Mesenchymal stem cell (in vitro differentiated cells and primary cell): ENCODE results near the gene PDE3B.
A peak's percentile ranks its signal among the peaks of the same experiment; 100 is the strongest.
"Not testable (repeated sequence)": the region's sequence is repeated elsewhere in the genome, so short reads cannot be mapped to it uniquely, and the experiment has no call there.

Experiments
- DNase-seq: peaks from one replicate; pipeline ENCODE4 v3.0.0-alpha.2; 2013
- H2AFZ ChIP-seq: one replicate; pipeline ENCODE4 v1.6.1; 2013; ENCODE audit warnings: low read depth, mild to moderate bottlenecking, control low read depth, inconsistent platforms, low read length, moderate library complexity
- H2AK5ac ChIP-seq: 2 replicates; pipeline ENCODE4 v1.6.1; 2013; ENCODE audit warnings: low read length, moderate library complexity, mild to moderate bottlenecking, inconsistent platforms; ENCODE audit not compliant: severe bottlenecking
- H2BK120ac ChIP-seq: one replicate; pipeline ENCODE4 v1.6.1; 2013; ENCODE audit warnings: low read depth, mild to moderate bottlenecking, inconsistent platforms, low read length, moderate library complexity
- H2BK12ac ChIP-seq, 2 experiments: one replicate each; pipeline ENCODE4 v1.6.1; 2013; ENCODE audit warnings: inconsistent platforms in 2 of 2, low read length in 2 of 2, mild to moderate bottlenecking in 2 of 2, moderate library complexity in 2 of 2, control low read depth in 1 of 2
- H2BK15ac ChIP-seq: one replicate; pipeline ENCODE4 v1.6.1; 2013; ENCODE audit warnings: mild to moderate bottlenecking, low read depth, inconsistent platforms; ENCODE audit not compliant: poor library complexity, severe bottlenecking
- H2BK5ac ChIP-seq: 2 replicates; pipeline ENCODE4 v1.6.1; 2013; ENCODE audit warnings: low read depth, mild to moderate bottlenecking, low read length, control low read depth, inconsistent platforms; ENCODE audit not compliant: poor library complexity, severe bottlenecking
- H3K14ac ChIP-seq, 2 experiments: one replicate each; pipeline ENCODE4 v1.6.1; 2013; ENCODE audit warnings: inconsistent platforms in 2 of 2, low read length in 2 of 2, control low read depth in 1 of 2, mild to moderate bottlenecking in 1 of 2, moderate library complexity in 1 of 2
- H3K18ac ChIP-seq, 2 experiments: one replicate each; pipeline ENCODE4 v1.6.1; 2013; ENCODE audit warnings: inconsistent platforms in 2 of 2, low read length in 2 of 2, control low read depth in 1 of 2, low read depth in 1 of 2, mild to moderate bottlenecking in 1 of 2
- H3K23ac ChIP-seq, 2 experiments: one replicate each; pipeline ENCODE4 v1.6.1; 2013; ENCODE audit warnings: inconsistent platforms in 2 of 2, low read length in 2 of 2, mild to moderate bottlenecking in 2 of 2, moderate library complexity in 2 of 2, control low read depth in 1 of 2
- H3K27ac ChIP-seq: 2 replicates; pipeline ENCODE4 v1.5.1; 2013; ENCODE audit warnings: mild to moderate bottlenecking, moderate library complexity, low read length, control low read depth, inconsistent platforms; ENCODE audit not compliant: poor library complexity, severe bottlenecking
- H3K27me3 ChIP-seq, 2 experiments: 2 replicates each; pipeline versions ENCODE4 v1.6.1 to v1.7.0; 2013; ENCODE audit warnings: low read length in 2 of 2, mild to moderate bottlenecking in 2 of 2, moderate library complexity in 2 of 2, control low read depth in 1 of 2, inconsistent platforms in 1 of 2; ENCODE audit not compliant: control insufficient read depth in 1 of 2, insufficient read depth in 1 of 2
- H3K36me3 ChIP-seq, 2 experiments: 2 replicates each; pipeline versions ENCODE4 v1.6.1 to v1.7.0; 2013; ENCODE audit warnings: low read length in 2 of 2, control low read depth in 1 of 2, inconsistent platforms in 1 of 2, low read depth in 1 of 2, mild to moderate bottlenecking in 1 of 2; ENCODE audit not compliant: insufficient read depth in 2 of 2, control insufficient read depth in 1 of 2
- H3K4ac ChIP-seq, 2 experiments: one replicate each; pipeline ENCODE4 v1.6.1; 2013; ENCODE audit warnings: inconsistent platforms in 2 of 2, low read length in 2 of 2, mild to moderate bottlenecking in 2 of 2, moderate library complexity in 2 of 2, control low read depth in 1 of 2, low read depth in 1 of 2
- H3K4me1 ChIP-seq: 2 replicates; pipeline ENCODE4 v1.6.1; 2013; ENCODE audit warnings: low read depth, low read length, control low read depth; ENCODE audit not compliant: control insufficient read depth, insufficient read depth
- H3K4me2 ChIP-seq: 2 replicates; pipeline ENCODE4 v1.6.1; 2013; ENCODE audit warnings: low read length, mild to moderate bottlenecking, inconsistent platforms; ENCODE audit not compliant: poor library complexity, severe bottlenecking
- H3K4me3 ChIP-seq, 2 experiments: 2 replicates each; pipeline versions ENCODE4 v1.5.1 to v1.7.0; 2013; ENCODE audit warnings: low read length in 2 of 2, mild to moderate bottlenecking in 2 of 2, control low read depth in 1 of 2, low read depth in 1 of 2; ENCODE audit not compliant: insufficient read depth in 1 of 2
- H3K79me1 ChIP-seq: replicated peaks from 2 replicates; pipeline ENCODE4 v1.6.1; 2013; ENCODE audit warnings: mild to moderate bottlenecking, control low read depth, low read length, inconsistent platforms; ENCODE audit not compliant: poor library complexity, severe bottlenecking
- H3K9ac ChIP-seq: 2 replicates; pipeline ENCODE4 v1.7.0; 2013; ENCODE audit warnings: mild to moderate bottlenecking, low read length, moderate library complexity
- H3K9me3 ChIP-seq: 2 replicates; pipeline ENCODE4 v1.7.0; 2013; ENCODE audit warnings: mild to moderate bottlenecking, low read length; ENCODE audit not compliant: control insufficient read depth
- H4K8ac ChIP-seq: one replicate; pipeline ENCODE4 v1.6.1; 2013; ENCODE audit warnings: inconsistent platforms, mild to moderate bottlenecking, low read length, moderate library complexity
- H4K91ac ChIP-seq: one replicate; pipeline ENCODE4 v1.6.1; 2013; ENCODE audit warnings: mild to moderate bottlenecking, low read length, inconsistent platforms
- WGBS: methylation state at CpG from one replicate; pipeline ENCODE4 v1.1.7; 2013; ENCODE audit warnings: mixed read lengths; 5-methylcytosine and 5-hydroxymethylcytosine counted together

Gene PDE3B

GRCh38 chr11:14858404-14858803 is 214.8 kb downstream of the PDE3B start:
- H3K27ac ChIP-seq: no peak overlapping the region
- H2BK120ac ChIP-seq: no peak overlapping the region
- no peaks in the 10 kb centered on the region for H3K27me3 ChIP-seq
- no peaks in the 10 kb centered on the region for H3K79me1 ChIP-seq
- no CpG with 5 or more reads among the region's 1 CpG for WGBS
- H4K91ac ChIP-seq: no peak overlapping the region
- no peak for DNase-seq
- no peak overlapping the region for H2AK5ac ChIP-seq
- no peak overlapping the region for H2BK12ac ChIP-seq
- H2BK15ac ChIP-seq: no peak overlapping the region
- no peaks in the 10 kb centered on the region for H3K4me1 ChIP-seq
- H3K4ac ChIP-seq: no peak overlapping the region
- no peak overlapping the region for H2AFZ ChIP-seq
- H3K4me3 ChIP-seq: no peak overlapping the region
- no peak overlapping the region for H3K9ac ChIP-seq
- H3K36me3 ChIP-seq: no peaks in the 10 kb centered on the region
- no peak overlapping the region for H3K4me2 ChIP-seq
- no peak overlapping the region for H3K14ac ChIP-seq
- no peak overlapping the region for H3K18ac ChIP-seq
- no peak overlapping the region for H4K8ac ChIP-seq
- no peaks in the 10 kb centered on the region for H3K9me3 ChIP-seq
- no peak overlapping the region for H3K23ac ChIP-seq
- H2BK5ac ChIP-seq: no peak overlapping the region

- Histone ChIP-seq H2BK120ac (no peak overlapping the region), H2BK5ac (no peak overlapping the region), H3K4me3 (no peak overlapping the region), H3K4ac (no peak overlapping the region), H2AK5ac (no peak overlapping the region), H3K79me1 (no peaks in the 10 kb centered on the region), H3K4me2 (no peak overlapping the region), H4K91ac (no peak overlapping the region), H3K9me3 (no peaks in the 10 kb centered on the region), H3K27me3 (no peaks in the 10 kb centered on the region), H2BK12ac (no peak overlapping the region), H3K14ac (no peak overlapping the region), H3K18ac (no peak overlapping the region), H3K23ac (no peak overlapping the region), H3K36me3 (no peaks in the 10 kb centered on the region), H2BK15ac (no peak overlapping the region), H3K9ac (no peak overlapping the region), H3K27ac (no peak overlapping the region), H4K8ac (no peak overlapping the region), H3K4me1 (no peaks in the 10 kb centered on the region), H2AFZ (no peak overlapping the region)
- 85% methylated on average over 1 of the region's 2 CpGs for WGBS
- no peak for DNase-seq
Measured at GRCh38 chr11:14860511-14860910, 216.9 kb downstream of the PDE3B start.

GRCh38 chr11:14861680-14862079 is 218.1 kb downstream of the PDE3B start:
- Histone ChIP-seq H2BK120ac (no peak overlapping the region), H2BK12ac (no peak overlapping the region), H4K91ac (no peak overlapping the region), H3K9ac (no peak overlapping the region), H3K79me1 (no peaks in the 10 kb centered on the region), H2BK5ac (no peak overlapping the region), H3K4me2 (no peak overlapping the region), H3K4ac (no peak overlapping the region), H3K4me3 (no peak overlapping the region), H2AFZ (no peak overlapping the region), H3K9me3 (no peaks in the 10 kb centered on the region), H4K8ac (peak overlapping the region; percentile 28), H2BK15ac (no peak overlapping the region), H3K27ac (no peak overlapping the region), H3K27me3 (no peaks in the 10 kb centered on the region), H3K18ac (no peak overlapping the region), H3K14ac (no peak overlapping the region), H2AK5ac (no peak overlapping the region), H3K4me1 (no peaks in the 10 kb centered on the region), H3K23ac (no peak overlapping the region), H3K36me3 (no peaks in the 10 kb centered on the region)
- DNase-seq: no peak
- 92% methylated on average over 1 of the region's 1 CpG for WGBS

- H3K18ac ChIP-seq, H3K4me2 ChIP-seq, H3K27me3 ChIP-seq, H3K23ac ChIP-seq, H3K14ac ChIP-seq, H3K4me1 ChIP-seq, H2AK5ac ChIP-seq, H2BK15ac ChIP-seq, H3K9me3 ChIP-seq, H3K27ac ChIP-seq, H3K79me1 ChIP-seq, H3K4ac ChIP-seq, H3K36me3 ChIP-seq, H4K8ac ChIP-seq, H3K4me3 ChIP-seq, H2BK5ac ChIP-seq, H2AFZ ChIP-seq, H2BK120ac ChIP-seq, DNase-seq, H3K9ac ChIP-seq, H2BK12ac ChIP-seq, H4K91ac ChIP-seq: not testable (repeated sequence)
- 80% methylated on average over 4 of the region's 4 CpGs for WGBS
Measured at GRCh38 chr11:14863775-14864174, 220.2 kb downstream of the PDE3B start.
